Stimulated activated CD8-positive, alpha-beta memory T cell treated with anti-CD3 and anti-CD28 coated beads, Interleukin-7, amount 100 ng/mL, for 4 hours (primary cell): ENCODE results near the gene MALAT1.
"Not testable (repeated sequence)": the region's sequence is repeated elsewhere in the genome, so short reads cannot be mapped to it uniquely, and the experiment has no call there.

ENCODE experiments used
- DNase-seq, 2 donors: peaks; one replicate each; pipeline ENCODE4 v3.0.0-alpha.2; 2020; ENCODE audit warnings: low read depth in 2 of 2

The MALAT1 gene

GRCh38 chr11:65521777-65522521 lies 23.1 kb downstream of the MALAT1 start:
- DNase-seq, result not testable (repeated sequence)

- DNase-seq, result peak in 1 of 2 donors; percentile 42
Observed at GRCh38 chr11:65522718-65523630, 24.1 kb downstream of the MALAT1 start.

DNA sequence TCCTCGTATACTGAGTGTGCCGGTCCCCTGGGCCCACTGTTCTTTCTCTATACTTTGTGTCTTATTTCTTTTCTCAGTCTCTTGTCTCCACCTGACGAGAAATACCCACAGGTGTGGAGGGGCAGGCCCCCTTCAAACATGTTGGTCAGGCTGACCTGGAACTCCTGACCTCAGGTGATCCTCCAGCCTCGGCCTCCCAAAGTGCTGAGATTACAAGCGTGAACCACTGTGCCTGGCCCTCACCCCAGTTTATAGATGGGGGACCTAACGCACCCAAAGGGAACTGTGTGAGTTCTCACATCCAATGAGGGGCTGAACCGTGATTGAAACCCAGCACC lies 24.8 kb downstream of the MALAT1 start:
- DNase-seq, result not testable (repeated sequence)

DNA sequence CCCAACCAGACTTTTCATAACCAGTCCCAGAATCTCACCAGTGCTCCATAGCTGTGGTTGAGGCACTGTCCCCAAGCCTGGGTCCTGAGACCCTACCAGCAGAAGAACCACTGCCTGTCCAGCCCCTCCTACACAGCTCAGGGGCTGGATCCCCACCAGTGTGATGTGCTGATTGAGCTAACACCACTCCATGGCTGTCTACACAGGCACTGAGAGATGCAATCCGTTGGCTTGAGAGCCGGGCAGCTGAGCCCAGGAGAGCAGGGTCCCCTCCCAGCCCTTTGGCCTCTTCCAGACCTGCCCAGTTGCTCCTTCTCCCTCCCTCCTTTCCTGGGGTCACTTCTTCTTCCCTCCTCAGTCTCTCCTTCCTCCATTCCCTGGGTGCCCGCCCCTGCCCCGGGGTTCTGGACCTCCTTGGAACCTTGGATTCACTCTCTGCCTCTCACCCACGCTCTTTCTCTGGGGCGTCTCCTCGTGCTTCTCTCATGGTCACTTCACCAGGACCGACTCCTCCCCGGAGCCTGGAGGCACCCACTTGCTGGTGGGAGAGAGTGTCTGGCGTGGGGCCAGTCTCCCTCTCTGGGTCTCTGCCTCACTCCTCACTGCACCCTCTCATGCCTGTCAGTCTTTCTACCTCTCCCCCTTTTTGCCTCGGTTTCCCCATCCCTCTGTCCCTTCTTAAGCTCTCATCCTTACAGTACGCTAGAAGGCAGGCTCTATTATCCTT lies 25.3 kb downstream of the MALAT1 start:
- DNase-seq, result no peak

DNA sequence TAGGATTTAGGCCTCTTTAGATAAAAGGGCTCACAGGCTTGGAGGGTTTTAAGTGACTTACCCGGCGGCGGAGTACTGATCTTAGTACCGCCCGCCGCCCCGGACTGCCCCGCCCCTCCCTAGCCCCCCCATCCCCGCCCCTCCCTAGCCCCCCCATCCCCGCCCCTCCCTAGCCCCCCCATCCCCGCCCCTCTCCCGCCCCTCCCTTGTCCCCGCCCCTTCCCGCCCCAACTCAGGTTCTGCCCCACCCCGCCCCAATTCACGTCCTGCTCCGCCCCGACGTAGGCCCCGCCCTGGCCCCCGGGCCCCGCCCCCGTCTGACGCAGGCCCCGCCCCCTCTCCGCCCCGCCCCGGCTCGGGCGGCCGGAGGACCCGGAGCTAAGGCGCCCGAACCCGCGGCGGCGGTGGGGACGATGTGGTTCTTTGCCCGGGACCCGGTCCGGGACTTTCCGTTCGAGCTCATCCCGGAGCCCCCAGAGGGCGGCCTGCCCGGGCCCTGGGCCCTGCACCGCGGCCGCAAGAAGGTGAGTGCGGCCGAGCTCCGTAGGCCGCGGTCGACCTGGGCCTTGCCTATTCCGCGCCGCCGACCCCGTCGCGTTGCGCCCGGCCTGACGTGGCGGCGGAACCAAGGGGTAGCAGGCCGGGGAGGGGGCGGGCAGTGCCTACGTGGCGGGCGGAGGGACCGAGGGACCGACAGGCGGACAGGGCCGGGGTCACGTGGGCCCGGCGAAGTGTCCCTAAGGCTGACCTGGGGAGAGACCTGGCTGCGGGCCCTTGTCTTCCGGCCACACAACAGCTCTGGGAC lies 26.1 kb downstream of the MALAT1 start, which contains the start of gene SCYL1:
TSS of gene SCYL1 (plus strand) at position 343 of the 805 bp plus-strand sequence. CDS start at position 414, 71 bp downstream.
- DNase-seq, result peak; percentile 63 to 76

- no peak for DNase-seq
Observed at GRCh38 chr11:65525546-65526480, 27.0 kb downstream of the MALAT1 start.

DNA sequence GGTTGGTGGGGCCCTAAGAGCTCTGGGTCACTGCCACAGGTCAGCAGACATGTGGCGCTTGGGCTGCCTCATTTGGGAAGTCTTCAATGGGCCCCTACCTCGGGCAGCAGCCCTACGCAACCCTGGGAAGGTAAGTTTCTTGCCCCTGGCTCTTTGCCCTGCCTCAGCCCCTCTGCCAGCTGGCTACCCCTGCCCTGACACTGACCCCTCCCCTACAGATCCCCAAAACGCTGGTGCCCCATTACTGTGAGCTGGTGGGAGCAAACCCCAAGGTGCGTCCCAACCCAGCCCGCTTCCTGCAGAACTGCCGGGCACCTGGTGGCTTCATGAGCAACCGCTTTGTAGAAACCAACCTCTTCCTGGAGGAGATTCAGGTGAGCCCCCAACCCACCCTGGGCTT lies 27.9 kb downstream of the MALAT1 start:
- DNase-seq, result no peak

GRCh38 chr11:65528819-65529350 lies 30.0 kb downstream of the MALAT1 start:
- no peak for DNase-seq

- DNase-seq, result no peak
Observed at GRCh38 chr11:65529475-65530156, 30.8 kb downstream of the MALAT1 start.

DNA sequence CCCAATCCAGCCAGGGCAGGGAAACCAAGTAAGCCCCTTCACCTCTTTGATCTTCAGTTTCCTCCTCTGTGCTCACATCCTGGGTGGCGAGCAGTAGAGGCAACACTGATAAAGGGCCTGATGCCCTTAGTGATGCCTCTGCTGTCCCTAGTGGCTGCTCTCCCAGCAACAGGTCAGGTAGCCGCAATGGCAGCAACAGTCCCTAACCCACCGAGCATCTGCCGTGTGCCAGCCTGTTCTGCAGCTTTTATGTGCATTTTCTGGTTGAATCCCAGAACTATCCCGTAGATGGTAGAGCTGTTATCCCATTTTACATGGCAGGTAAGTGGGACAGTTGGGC lies 31.3 kb downstream of the MALAT1 start:
- no peak for DNase-seq

DNA sequence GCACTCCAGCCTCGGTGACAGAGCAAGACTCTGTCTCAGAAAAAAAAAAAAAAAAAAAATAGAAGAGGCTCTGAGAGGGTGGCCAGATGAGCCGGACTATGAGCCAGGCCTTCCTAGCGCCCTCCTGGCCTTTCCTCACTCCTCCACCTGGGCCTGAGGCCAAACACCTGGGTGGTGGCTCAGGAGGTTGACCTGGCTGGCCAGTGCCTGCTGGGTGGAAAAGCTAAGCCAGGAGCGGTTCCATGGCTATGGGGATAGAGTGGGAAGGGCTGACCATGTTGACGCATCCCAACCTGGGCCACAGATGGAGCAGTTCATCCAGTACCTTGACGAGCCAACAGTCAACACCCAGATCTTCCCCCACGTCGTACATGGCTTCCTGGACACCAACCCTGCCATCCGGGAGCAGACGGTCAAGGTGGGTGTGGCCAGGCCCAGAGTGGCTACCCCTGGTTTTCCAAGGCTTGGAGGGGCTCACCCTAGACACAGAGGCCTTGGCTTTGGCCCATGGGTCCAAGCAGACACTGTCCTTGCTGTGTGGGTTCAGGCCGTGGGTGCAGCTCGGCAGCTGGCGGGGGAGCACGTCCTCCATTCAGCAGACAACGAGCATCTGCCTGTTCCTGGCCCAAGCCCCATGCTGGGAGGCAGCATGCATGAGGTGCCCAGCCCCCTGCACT lies 33.7 kb downstream of the MALAT1 start:
- no peak for DNase-seq

DNA sequence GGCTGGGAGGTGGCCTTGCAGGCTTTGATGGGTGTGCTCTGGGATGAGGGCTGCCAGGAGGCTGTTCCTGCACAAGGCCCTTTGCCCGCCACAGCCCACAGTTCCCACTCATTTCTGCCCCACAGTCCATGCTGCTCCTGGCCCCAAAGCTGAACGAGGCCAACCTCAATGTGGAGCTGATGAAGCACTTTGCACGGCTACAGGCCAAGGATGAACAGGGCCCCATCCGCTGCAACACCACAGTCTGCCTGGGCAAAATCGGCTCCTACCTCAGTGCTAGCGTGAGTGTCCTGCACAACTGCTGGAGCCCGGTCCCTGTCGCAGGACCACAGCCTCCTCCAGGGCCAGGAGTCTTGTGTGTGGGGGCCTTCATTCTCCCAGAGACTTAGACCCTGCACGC lies 36.3 kb downstream of the MALAT1 start:
- no peak for DNase-seq

DNA sequence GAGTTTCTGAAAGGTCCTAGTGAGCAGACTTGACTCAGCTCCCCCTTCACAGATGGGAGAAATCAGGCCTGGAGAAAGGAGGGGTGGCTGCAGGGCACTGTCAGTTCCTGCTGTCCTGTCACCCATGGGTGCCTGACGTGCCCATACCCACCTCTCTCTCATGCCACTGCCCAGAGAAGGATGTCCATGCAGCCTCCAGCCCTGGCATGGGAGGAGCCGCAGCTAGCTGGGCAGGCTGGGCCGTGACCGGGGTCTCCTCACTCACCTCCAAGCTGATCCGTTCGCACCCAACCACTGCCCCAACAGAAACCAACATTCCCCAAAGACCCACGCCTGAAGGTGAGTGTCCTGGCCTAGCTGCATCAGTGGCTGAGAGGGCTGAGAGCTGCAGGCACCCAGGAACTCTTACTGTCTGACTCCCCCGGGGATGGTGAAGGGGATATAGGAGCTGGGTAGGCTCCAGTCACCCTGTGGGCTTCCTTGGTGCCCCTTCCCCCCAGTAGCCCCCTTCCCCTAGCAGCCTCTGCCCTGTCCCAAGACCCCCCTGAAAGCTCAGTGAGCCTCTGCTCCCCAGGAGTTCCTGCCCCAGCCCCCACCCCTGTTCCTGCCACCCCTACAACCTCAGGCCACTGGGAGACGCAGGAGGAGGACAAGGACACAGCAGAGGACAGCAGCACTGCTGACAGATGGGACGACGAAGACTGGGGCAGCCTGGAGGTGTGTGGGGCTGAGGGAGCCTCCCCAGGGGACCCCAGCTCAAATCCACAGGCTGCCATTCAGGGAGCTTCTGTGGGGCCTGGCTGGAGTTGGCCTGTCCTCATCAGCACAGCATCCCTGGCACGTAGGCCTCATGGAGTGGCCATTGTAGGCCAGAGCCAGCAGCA lies 37.8 kb downstream of the MALAT1 start:
- no peak for DNase-seq

DNA sequence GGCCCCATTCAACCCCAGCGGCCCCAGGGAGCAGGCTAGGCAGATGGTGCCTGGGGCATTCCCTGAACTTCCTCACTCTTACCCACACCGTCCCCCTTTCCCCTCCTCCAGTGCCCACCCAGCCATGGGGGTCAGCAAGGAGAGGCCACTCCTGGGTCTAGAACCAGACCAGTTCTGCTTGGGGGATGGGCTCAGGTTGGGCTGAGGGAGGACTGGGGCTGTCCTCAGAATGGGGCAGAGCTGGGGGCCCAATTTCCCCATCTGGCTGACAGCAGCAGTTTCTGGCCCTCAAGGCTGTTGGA lies 38.4 kb downstream of the MALAT1 start:
- no peak for DNase-seq

GRCh38 chr11:65537620-65538231 lies 38.9 kb downstream of the MALAT1 start:
- DNase-seq, result no peak

DNA sequence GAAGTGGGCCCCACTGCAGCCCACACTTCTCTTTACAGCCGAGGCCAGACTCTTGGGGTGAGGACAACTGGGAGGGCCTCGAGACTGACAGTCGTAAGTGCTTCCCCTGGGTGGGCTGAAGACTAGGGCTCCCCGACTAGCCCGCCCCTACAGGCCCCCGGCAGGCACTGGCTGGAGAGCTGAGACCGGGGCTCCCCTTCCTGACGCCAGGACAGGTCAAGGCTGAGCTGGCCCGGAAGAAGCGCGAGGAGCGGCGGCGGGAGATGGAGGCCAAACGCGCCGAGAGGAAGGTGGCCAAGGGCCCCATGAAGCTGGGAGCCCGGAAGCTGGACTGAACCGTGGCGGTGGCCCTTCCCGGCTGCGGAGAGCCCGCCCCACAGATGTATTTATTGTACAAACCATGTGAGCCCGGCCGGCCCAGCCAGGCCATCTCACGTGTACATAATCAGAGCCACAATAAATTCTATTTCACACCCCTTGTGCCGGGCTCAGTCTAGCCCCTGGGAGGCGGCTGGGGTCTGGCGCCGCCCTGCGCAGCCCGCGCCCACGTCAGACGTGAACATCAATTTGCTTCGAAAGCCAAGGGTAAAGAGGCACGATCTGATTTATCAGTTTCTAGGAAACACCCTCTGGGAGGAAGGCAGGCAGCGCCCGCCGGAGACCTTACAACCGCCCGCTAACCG lies 39.5 kb downstream of the MALAT1 start:
- no peak for DNase-seq
